ENCODE data around the gene TOR2A.

GRCh38 chr9:127690735-127691134, 44.4 kb downstream of the TOR2A start:
- TF ChIP-seq CTCF (IDR thresholded peaks at IDR 0.05) (no peak), POLR2A (IDR thresholded peaks at IDR 0.05) (no peak), POLR2AphosphoS5 (IDR thresholded peaks at IDR 0.05) (no peak), EP300 (IDR thresholded peaks at IDR 0.05; ENCODE audit: low read depth) (no peak)
